NB4 (cell line): ENCODE data around the gene GPSM1.

Experiments
- CTCF ChIP-seq: IDR thresholded peaks from one replicate; pipeline ENCODE4 v1.5.1; 2012; ENCODE audit warnings: low read depth, low read length
- POLR2A ChIP-seq: IDR thresholded peaks from 2 replicates; pipeline ENCODE4 v1.6.1; 2011; ENCODE audit warnings: mild to moderate bottlenecking; ENCODE audit not compliant: insufficient read length; ENCODE audit errors: extremely low read depth

GRCh38 chr9:136326761-136327303 lies 507 bp upstream of the GPSM1 start:
- no peak for TF ChIP-seq CTCF
- no peak for TF ChIP-seq POLR2A
